NCI-H1092 treated with DMSO at 0.1 percent for 48 hours (cell line): ENCODE measurements around the gene RADIL.
A peak's percentile ranks its signal among the peaks of the same experiment; 100 is the strongest.

Source experiments
- DNase-seq: peaks from one replicate; lab custom pipeline; 2025; lab: John Stamatoyannopoulos, UW

Gene RADIL

GRCh38 chr7:4754433-4755010 is 129.0 kb downstream of the RADIL start:
- no peak for DNase-seq

- peak; percentile 67 for DNase-seq
Observed at GRCh38 chr7:4753598-4754432, 129.7 kb downstream of the RADIL start.

- no peak for DNase-seq
Observed at GRCh38 chr7:4751398-4751947, 132.0 kb downstream of the RADIL start.

GRCh38 chr7:4749798-4750197 is 133.7 kb downstream of the RADIL start:
- DNase-seq, result no peak

- DNase-seq, result no peak
Observed at GRCh38 chr7:4749363-4749762, 134.2 kb downstream of the RADIL start.
